Osteocyte (in vitro differentiated cells): ENCODE measurements around the gene YOD1. TPM values are rescaled to one million over a fixed set of nuclear protein-coding genes. Genes with fewer than 3 reads are reported as not detected.

ENCODE experiments used
- DNase-seq: peaks from one replicate; pipeline ENCODE4 v3.0.0; 2021; ENCODE audit warnings: mixed read lengths; ENCODE audit not compliant: unreplicated experiment; ENCODE audit errors: extremely low spot score
- H3K27ac Mint-ChIP-seq: one replicate; pipeline ENCODE4 v1.8.0; 2021; ENCODE audit warnings: mild to moderate bottlenecking, mixed read lengths; ENCODE audit not compliant: unreplicated experiment
- H3K27me3 Mint-ChIP-seq: one replicate; pipeline ENCODE4 v1.8.0; 2021; ENCODE audit warnings: mixed read lengths; ENCODE audit not compliant: unreplicated experiment
- H3K36me3 Mint-ChIP-seq: one replicate; pipeline ENCODE4 v1.8.0; 2021; ENCODE audit warnings: mixed read lengths; ENCODE audit not compliant: unreplicated experiment
- H3K4me1 Mint-ChIP-seq: one replicate; pipeline ENCODE4 v1.8.0; 2021; ENCODE audit warnings: mixed read lengths; ENCODE audit not compliant: unreplicated experiment
- H3K4me3 Mint-ChIP-seq: one replicate; pipeline ENCODE4 v1.8.0; 2021; ENCODE audit warnings: mild to moderate bottlenecking, moderate library complexity, mixed read lengths; ENCODE audit not compliant: unreplicated experiment
- H3K9me3 Mint-ChIP-seq: one replicate; pipeline ENCODE4 v1.8.0; 2021; ENCODE audit warnings: mixed read lengths; ENCODE audit not compliant: unreplicated experiment
- total RNA-seq: library from RNA; stranded (reverse); gene quantifications from 2 replicates; pipeline ENCODE4 v1.2.1, GENCODE V29; 2021
- TF ChIP-seq, protein P1 (sequence below): fragments of 200-600 bp; sonication (generic); IDR thresholded peaks from 2 replicates; pipeline ENCODE4 v1.5.0; 2021; ENCODE audit warnings: antibody characterized with exemption, mild to moderate bottlenecking, moderate library complexity

The YOD1 gene
- total RNA-seq, 1 donor from 2014 or later = 4.6 TPM

DNA sequence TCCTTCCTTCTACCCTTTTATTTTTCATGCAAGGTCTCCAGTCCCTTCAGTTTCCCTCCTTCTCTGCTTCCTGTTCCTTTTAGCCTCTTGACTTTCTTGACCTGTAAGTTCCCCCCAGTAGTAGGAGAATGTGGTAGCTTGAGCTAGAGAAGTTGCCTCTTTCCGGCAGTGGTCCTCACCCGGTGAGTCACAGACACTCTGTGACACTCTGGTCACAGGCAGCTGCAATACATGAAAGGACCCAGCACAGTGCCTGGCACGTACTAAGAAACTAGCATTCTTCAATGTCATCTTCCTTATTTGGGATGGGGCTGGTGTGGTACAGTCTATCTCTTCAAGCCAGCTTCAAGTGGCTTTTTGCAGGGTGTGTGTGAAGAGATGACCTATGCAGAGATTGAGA lies 18.1 kb upstream of the YOD1 start:
- no peak overlapping the region for H3K27ac Mint-ChIP-seq

DNA sequence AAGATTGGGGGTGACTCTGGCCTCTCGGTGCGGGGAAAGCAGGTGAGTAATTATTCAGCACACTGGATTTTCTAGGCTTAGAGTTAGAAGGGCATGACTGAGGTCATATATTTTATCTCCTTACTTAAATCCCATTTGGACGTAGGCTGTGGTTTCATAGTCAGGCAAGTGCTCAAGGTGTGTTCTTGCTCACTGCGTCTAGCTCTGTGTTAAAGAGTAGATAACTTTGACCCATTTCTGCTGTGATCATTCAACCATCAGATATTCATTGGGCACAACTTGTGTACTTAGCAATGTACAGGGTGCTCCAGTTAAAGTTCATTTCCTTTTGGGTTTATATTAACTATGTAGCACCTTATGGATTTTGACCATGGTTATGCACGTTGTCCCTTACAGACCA lies 16.7 kb upstream of the YOD1 start:
- Mint-ChIP-seq H3K9me3 (no peaks in the 10 kb centered on the region), H3K4me1 (no peaks in the 10 kb centered on the region), H3K4me3 (no peak overlapping the region), H3K36me3 (peaks cover 58% of the 10 kb centered on the region), H3K27ac (no peak overlapping the region), H3K27me3 (no peaks in the 10 kb centered on the region)
- no peak for DNase-seq
- TF ChIP-seq, protein P1, sequence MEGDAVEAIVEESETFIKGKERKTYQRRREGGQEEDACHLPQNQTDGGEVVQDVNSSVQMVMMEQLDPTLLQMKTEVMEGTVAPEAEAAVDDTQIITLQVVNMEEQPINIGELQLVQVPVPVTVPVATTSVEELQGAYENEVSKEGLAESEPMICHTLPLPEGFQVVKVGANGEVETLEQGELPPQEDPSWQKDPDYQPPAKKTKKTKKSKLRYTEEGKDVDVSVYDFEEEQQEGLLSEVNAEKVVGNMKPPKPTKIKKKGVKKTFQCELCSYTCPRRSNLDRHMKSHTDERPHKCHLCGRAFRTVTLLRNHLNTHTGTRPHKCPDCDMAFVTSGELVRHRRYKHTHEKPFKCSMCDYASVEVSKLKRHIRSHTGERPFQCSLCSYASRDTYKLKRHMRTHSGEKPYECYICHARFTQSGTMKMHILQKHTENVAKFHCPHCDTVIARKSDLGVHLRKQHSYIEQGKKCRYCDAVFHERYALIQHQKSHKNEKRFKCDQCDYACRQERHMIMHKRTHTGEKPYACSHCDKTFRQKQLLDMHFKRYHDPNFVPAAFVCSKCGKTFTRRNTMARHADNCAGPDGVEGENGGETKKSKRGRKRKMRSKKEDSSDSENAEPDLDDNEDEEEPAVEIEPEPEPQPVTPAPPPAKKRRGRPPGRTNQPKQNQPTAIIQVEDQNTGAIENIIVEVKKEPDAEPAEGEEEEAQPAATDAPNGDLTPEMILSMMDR = no peak

More for the DNA sequence above, 18.1 kb upstream of the YOD1 start:
- Mint-ChIP-seq H3K9me3 (no peaks in the 10 kb centered on the region), H3K4me1 (no peaks in the 10 kb centered on the region), H3K4me3 (no peak overlapping the region), H3K36me3 (peaks cover 57% of the 10 kb centered on the region), H3K27me3 (no peaks in the 10 kb centered on the region)
- TF ChIP-seq, protein P1 = no peak
- no peak for DNase-seq

DNA sequence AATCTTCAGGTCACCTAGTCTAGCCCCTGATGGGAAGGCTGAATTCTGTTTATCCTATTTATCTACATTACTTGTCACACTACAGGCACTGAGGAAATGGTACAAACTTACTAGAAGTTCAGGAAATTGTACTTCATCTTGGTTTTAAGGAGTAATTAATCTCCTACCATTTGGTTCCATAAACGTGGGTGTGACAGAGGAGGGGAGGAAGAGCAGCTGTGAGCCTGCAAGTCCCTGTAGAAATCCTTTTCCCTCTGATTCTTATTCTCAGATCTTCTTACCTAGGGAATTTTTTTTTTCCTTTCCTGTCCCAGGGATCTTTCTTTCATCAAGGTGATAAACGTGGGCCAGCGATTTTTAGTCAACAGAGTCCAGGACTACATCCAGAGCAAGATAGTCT lies 16.2 kb upstream of the YOD1 start:
- Mint-ChIP-seq H3K27me3 (no peaks in the 10 kb centered on the region), H3K36me3 (peaks cover 58% of the 10 kb centered on the region), H3K4me3 (no peak overlapping the region), H3K9me3 (no peaks in the 10 kb centered on the region), H3K4me1 (no peaks in the 10 kb centered on the region), H3K27ac (no peak overlapping the region)
- DNase-seq = no peak
- TF ChIP-seq, protein P1 = no peak

DNA sequence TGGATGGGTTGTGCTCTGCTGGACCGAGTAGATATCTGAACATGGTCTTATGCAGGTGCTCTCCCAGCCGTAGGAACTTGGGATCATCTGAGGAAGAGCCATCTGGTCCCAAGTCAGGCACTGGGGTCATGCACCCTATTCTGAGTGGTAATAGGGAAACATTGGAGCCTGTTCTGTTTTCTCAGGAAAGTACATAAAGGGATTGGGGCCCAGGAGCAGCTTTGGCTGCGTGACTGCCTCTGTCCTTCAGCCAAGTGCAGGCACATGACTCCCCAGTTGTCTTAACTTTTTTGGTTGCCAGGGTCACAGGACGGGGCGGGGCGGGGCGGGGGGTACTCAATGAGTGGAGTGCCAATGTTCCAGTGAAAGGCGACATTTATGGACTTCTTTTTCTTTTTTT lies 13.6 kb upstream of the YOD1 start:
- Mint-ChIP-seq H3K4me1 (no peaks in the 10 kb centered on the region), H3K9me3 (no peaks in the 10 kb centered on the region), H3K36me3 (peaks cover 48% of the 10 kb centered on the region), H3K4me3 (no peak overlapping the region), H3K27me3 (no peaks in the 10 kb centered on the region), H3K27ac (no peak overlapping the region)
- DNase-seq = no peak
- TF ChIP-seq, protein P1 = no peak

DNA sequence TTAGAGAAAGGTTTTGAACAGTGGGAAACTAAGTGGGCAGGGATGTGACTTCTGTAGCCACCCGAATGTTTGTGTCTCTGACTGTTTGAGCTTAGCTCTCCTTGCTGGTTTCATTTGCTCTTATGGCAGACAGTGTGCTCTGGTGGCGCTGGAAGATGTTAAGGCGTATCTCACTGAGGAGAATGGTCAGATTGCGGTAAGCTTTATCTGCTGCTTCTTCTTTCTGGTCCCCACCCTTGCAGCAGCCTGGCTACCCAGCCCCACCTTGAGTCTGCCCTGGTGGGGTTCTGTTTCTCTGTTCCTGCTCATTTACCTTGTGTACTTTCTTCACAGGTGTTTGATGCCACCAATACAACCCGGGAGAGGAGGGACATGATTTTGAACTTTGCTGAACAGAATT lies 12.0 kb upstream of the YOD1 start:
- TF ChIP-seq, protein P1 = no peak
- Mint-ChIP-seq H3K9me3 (no peaks in the 10 kb centered on the region), H3K4me3 (no peak overlapping the region), H3K27me3 (no peaks in the 10 kb centered on the region), H3K4me1 (no peaks in the 10 kb centered on the region), H3K27ac (no peak overlapping the region), H3K36me3 (peaks cover 41% of the 10 kb centered on the region)
- DNase-seq = no peak
